IMR-90 (cell line): ENCODE data around the gene NEURL1.

Experiments used
- CEBPB ChIP-seq: IDR thresholded peaks from 2 replicates; pipeline ENCODE4 v1.6.1; 2012; ENCODE audit warnings: low read depth, low read length, improper control_type of control experiment
- CHD1 ChIP-seq: IDR thresholded peaks from 2 replicates; pipeline ENCODE4 v1.6.1; 2012; ENCODE audit warnings: low read depth, low read length, improper control_type of control experiment
- CTCF ChIP-seq: conservative IDR thresholded peaks from 2 replicates; pipeline ENCODE4 v1.5.1; 2012; ENCODE audit warnings: mild to moderate bottlenecking, low read depth, low read length, improper control_type of control experiment
- POLR2A ChIP-seq: IDR thresholded peaks from 2 replicates; pipeline ENCODE4 v1.6.1; 2012; ENCODE audit warnings: mild to moderate bottlenecking, low read depth, low read length
- SMC3 ChIP-seq: fragments of 150-350 bp; IDR thresholded peaks from 2 replicates; pipeline ENCODE4 v1.6.1; 2016; ENCODE audit warnings: low read depth, mild to moderate bottlenecking, antibody characterized with exemption, low read length, moderate library complexity

DNA sequence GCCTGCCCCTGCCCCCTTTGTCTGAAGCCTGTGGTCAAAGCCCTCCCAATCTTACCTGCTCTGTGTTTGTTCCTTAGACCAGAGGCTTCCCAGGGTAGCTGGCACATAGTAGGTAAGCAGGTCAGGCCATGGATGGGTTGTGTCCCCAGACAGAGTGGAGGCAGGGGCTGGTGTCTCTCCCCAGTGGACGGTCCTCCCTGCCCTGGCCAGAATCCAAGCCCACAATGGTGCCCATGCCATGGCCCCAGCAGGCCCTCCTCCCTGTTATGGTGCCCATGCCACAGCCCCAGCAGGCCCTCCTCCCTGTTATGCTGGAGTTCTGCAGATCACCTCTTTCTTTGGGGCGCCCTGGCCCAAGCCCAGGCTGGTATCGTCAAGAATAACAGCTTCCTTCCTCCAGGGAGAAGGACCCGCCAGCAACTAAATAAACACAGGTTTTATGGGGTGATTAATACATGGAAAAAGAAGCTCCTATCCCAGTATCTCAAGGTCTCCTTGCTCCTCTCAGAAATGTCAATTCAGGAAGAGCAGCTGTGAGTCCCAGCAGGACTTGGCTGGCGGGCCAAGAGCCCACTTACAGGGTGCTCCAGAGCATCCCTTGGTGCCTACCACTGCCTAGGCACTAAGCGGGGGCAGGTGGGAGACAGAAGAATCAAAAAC lies 82.0 kb downstream of the NEURL1 start:
- no peak for TF ChIP-seq CHD1
- no peak for TF ChIP-seq POLR2A
- TF ChIP-seq SMC3 = no peak
- TF ChIP-seq CTCF = no peak
- no peak for TF ChIP-seq CEBPB
